ENCODE data around the gene UBXN1. TPM values are rescaled to one million over a fixed set of nuclear protein-coding genes. Genes with fewer than 3 reads are reported as not detected.
A peak's percentile ranks its signal among the peaks of the same experiment; 100 is the strongest.
"Not testable (repeated sequence)": the region's sequence is repeated elsewhere in the genome, so short reads cannot be mapped to it uniquely, and the experiment has no call there.

UBXN1 gene
- total and polyA plus RNA-seq, 2 experiments from 2014 or later, result 73.0 to 73.2 TPM

DNA sequence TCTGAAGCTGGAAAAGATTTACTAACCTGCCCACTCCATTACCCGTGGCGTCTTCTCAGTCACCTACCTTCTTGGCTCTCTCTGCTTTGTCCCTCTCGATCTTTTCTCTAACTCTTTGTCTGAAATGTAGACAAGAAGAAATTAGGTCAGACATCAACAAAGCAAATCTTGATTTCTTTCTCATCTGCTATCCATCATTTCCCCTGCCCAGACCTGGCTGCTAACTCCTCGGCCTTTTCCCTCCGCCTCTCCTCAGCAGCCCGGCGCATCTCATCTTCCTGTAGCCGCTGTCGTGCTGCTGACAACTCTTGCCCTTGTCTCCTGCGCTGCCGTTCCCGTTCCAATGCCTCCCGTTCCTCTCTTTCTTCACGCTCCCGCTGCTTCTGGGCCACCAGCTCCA, 1.2 kb downstream of the UBXN1 start:
- Histone ChIP-seq H4K20me1 (ENCODE audit: insufficient read depth, poor library complexity, severe bottlenecking) (no peaks in the 10 kb centered on the region), H3K4me1 (ENCODE audit: insufficient read depth) (peaks cover 21% of the 10 kb centered on the region), H3K4me3 (no peak overlapping the region), H3K4me2 (peak overlapping the region; percentile 99), H3K27ac (peak overlapping the region; percentile 88), H3K36me3 (replicated peaks; ENCODE audit: insufficient read depth, low read depth) (no peaks in the 10 kb centered on the region), H3K79me2 (peaks cover 46% of the 10 kb centered on the region), H2AFZ (no peak overlapping the region), H3K9me3 (ENCODE audit: low read depth) (no peaks in the 10 kb centered on the region), H3K27me3 (no peaks in the 10 kb centered on the region), H3K9me2 (replicated peaks; ENCODE audit: insufficient read depth) (no peaks in the 10 kb centered on the region)
- DNase-seq (ENCODE audit: low spot score), result no peak
- 94% methylated on average over 15 of the region's 15 CpGs for WGBS (ENCODE audit: low lambda C conversion rate, missing lambda C conversion rate)
- TF ChIP-seq, protein P1, sequence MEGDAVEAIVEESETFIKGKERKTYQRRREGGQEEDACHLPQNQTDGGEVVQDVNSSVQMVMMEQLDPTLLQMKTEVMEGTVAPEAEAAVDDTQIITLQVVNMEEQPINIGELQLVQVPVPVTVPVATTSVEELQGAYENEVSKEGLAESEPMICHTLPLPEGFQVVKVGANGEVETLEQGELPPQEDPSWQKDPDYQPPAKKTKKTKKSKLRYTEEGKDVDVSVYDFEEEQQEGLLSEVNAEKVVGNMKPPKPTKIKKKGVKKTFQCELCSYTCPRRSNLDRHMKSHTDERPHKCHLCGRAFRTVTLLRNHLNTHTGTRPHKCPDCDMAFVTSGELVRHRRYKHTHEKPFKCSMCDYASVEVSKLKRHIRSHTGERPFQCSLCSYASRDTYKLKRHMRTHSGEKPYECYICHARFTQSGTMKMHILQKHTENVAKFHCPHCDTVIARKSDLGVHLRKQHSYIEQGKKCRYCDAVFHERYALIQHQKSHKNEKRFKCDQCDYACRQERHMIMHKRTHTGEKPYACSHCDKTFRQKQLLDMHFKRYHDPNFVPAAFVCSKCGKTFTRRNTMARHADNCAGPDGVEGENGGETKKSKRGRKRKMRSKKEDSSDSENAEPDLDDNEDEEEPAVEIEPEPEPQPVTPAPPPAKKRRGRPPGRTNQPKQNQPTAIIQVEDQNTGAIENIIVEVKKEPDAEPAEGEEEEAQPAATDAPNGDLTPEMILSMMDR (IDR thresholded peaks at IDR 0.05; ENCODE audit: poor library complexity), result no peak
- no peak for TF ChIP-seq EZH2 (IDR thresholded peaks at IDR 0.05; ENCODE audit: borderline replicate concordance)
- TF ChIP-seq EZH2phosphoT487 (IDR thresholded peaks at IDR 0.05; ENCODE audit: low read depth, severe bottlenecking, unreplicated experiment), result no peak

DNA sequence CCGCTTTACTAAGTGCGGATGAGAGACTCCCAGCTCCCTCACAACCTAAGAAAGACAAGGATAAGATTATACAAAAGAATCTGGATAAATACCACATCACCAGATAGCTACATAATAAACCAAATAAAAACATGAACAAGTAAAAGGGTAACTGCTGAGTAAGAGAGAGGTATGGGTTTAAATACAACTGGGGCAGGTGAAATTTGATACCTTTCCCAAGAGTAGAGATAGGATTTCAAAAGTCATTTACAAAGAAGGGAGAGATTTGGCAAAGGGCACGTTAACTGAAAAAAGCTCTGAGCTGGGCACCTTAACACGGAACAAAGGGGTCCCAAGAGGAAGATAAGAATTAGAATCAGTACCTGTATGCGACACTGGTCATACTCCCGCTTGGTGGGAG, 1.7 kb downstream of the UBXN1 start:
- 86% methylated on average over 6 of the region's 6 CpGs for WGBS (ENCODE audit: low lambda C conversion rate, missing lambda C conversion rate)
- peaks cover 49% of the 10 kb centered on the region for H3K79me2 ChIP-seq
- no peak for DNase-seq (ENCODE audit: low spot score)
- no peak overlapping the region for H2AFZ ChIP-seq
- no peaks in the 10 kb centered on the region for H3K27me3 ChIP-seq
- H3K4me1 ChIP-seq (ENCODE audit: insufficient read depth), result peaks cover 27% of the 10 kb centered on the region
- H3K9me3 ChIP-seq (ENCODE audit: low read depth), result no peaks in the 10 kb centered on the region
- TF ChIP-seq, protein P1 (IDR thresholded peaks at IDR 0.05; ENCODE audit: poor library complexity), result no peak
- no peak for TF ChIP-seq EZH2phosphoT487 (IDR thresholded peaks at IDR 0.05; ENCODE audit: low read depth, severe bottlenecking, unreplicated experiment)
- TF ChIP-seq EZH2 (IDR thresholded peaks at IDR 0.05; ENCODE audit: borderline replicate concordance), result no peak
- H3K27ac ChIP-seq, result no peak overlapping the region
- H3K4me2 ChIP-seq, result no peak overlapping the region
- no peaks in the 10 kb centered on the region for H4K20me1 ChIP-seq (ENCODE audit: insufficient read depth, poor library complexity, severe bottlenecking)
- H3K36me3 ChIP-seq (replicated peaks; ENCODE audit: insufficient read depth, low read depth), result no peaks in the 10 kb centered on the region
- H3K9me2 ChIP-seq (replicated peaks; ENCODE audit: insufficient read depth), result no peaks in the 10 kb centered on the region
- no peak overlapping the region for H3K4me3 ChIP-seq

DNA sequence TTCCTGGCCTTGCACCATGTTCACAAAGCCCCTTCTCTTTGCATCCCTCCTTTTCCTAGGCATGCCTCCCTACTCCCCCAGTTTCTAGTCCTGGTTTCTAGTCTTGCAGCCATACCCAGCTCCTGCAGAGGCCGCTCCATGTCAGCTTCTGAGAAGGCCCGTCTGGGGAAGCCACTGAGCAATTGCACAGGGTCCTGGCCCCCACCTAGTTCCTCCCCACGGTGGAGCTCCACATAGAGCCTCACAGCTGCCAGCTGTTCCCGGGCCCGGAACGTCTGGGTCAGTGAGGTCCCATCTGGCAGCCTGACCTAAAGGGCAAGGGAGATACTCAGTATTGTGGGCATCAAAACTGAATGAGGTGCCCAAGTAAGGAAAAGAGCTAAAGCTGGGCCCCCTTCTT, 2.2 kb downstream of the UBXN1 start:
- DNase-seq (ENCODE audit: low spot score), result no peak
- Histone ChIP-seq H3K36me3 (replicated peaks; ENCODE audit: insufficient read depth, low read depth) (no peaks in the 10 kb centered on the region), H3K27ac (no peak overlapping the region), H3K4me1 (ENCODE audit: insufficient read depth) (peaks cover 27% of the 10 kb centered on the region), H4K20me1 (ENCODE audit: insufficient read depth, poor library complexity, severe bottlenecking) (no peaks in the 10 kb centered on the region), H3K79me2 (peaks cover 51% of the 10 kb centered on the region), H3K4me3 (no peak overlapping the region), H3K9me2 (replicated peaks; ENCODE audit: insufficient read depth) (no peaks in the 10 kb centered on the region), H3K9me3 (ENCODE audit: low read depth) (no peaks in the 10 kb centered on the region), H3K27me3 (no peaks in the 10 kb centered on the region), H2AFZ (no peak overlapping the region), H3K4me2 (no peak overlapping the region)
- 81% methylated on average over 6 of the region's 6 CpGs for WGBS (ENCODE audit: low lambda C conversion rate, missing lambda C conversion rate)
- TF ChIP-seq EZH2 (IDR thresholded peaks at IDR 0.05; ENCODE audit: borderline replicate concordance) (no peak), EZH2phosphoT487 (IDR thresholded peaks at IDR 0.05; ENCODE audit: low read depth, severe bottlenecking, unreplicated experiment) (no peak)
- TF ChIP-seq, protein P1 (IDR thresholded peaks at IDR 0.05; ENCODE audit: poor library complexity), result no peak

DNA sequence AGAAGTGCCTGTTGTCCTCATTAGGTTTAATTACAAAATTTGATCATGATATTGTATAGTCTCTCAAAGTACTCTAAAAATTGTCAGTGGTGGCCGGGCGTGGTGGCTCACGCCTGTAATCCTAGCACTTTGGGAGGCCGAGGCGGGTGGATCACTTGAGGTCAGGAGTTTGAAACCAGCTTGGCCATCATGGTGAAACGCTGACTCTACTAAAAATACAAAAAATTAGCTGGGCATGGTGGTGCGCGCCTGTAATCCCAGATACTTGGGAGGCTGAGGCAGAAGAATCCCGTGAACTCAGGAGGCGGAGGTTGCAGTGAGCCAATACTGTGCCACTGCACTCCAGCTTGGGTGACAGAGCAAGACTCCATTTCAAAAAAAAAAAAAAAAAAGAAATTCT, 3.5 kb downstream of the UBXN1 start:
- peaks cover 27% of the 10 kb centered on the region for H3K4me1 ChIP-seq (ENCODE audit: insufficient read depth)
- not testable (repeated sequence) for H3K4me3 ChIP-seq; H3K9me3 ChIP-seq (ENCODE audit: low read depth); H3K27ac ChIP-seq; H4K20me1 ChIP-seq (ENCODE audit: insufficient read depth, poor library complexity, severe bottlenecking); H3K36me3 ChIP-seq (replicated peaks; ENCODE audit: insufficient read depth, low read depth); H3K4me2 ChIP-seq; H3K9me2 ChIP-seq (replicated peaks; ENCODE audit: insufficient read depth); DNase-seq (ENCODE audit: low spot score); H2AFZ ChIP-seq; H3K27me3 ChIP-seq
- peaks cover 54% of the 10 kb centered on the region for H3K79me2 ChIP-seq
- 92% methylated on average over 10 of the region's 10 CpGs for WGBS (ENCODE audit: low lambda C conversion rate, missing lambda C conversion rate)
